Stimulated activated CD8-positive, alpha-beta memory T cell treated with anti-CD3 and anti-CD28 coated beads, Interleukin-15, amount 100 ng/mL, for 1 hour (primary cell): Measurements from ENCODE around the gene TCF23.
"Not testable (repeated sequence)": the region's sequence is repeated elsewhere in the genome, so short reads cannot be mapped to it uniquely, and the experiment has no call there.

Experiments
- DNase-seq: peaks from one replicate; pipeline ENCODE4 v3.0.0-alpha.2; 2020; ENCODE audit warnings: low read depth

The TCF23 gene

GRCh38 chr2:27154488-27154887, 5.7 kb downstream of the TCF23 start:
- DNase-seq: no peak

- DNase-seq: no peak
Observed at GRCh38 chr2:27155069-27155520, 6.3 kb downstream of the TCF23 start.

GRCh38 chr2:27158468-27158867, 9.7 kb downstream of the TCF23 start:
- no peak for DNase-seq

GRCh38 chr2:27159271-27159670, 10.5 kb downstream of the TCF23 start:
- no peak for DNase-seq

GRCh38 chr2:27160191-27160590, 11.4 kb downstream of the TCF23 start:
- no peak for DNase-seq

- no peak for DNase-seq
Observed at GRCh38 chr2:27162151-27163121, 13.6 kb downstream of the TCF23 start.

GRCh38 chr2:27164960-27165763, 16.4 kb downstream of the TCF23 start:
- DNase-seq: no peak

- DNase-seq: no peak
Observed at GRCh38 chr2:27170581-27171337, 22.0 kb downstream of the TCF23 start.

GRCh38 chr2:27171351-27171848, 22.6 kb downstream of the TCF23 start:
- DNase-seq: no peak

- no peak for DNase-seq
Observed at GRCh38 chr2:27174638-27175037, 25.8 kb downstream of the TCF23 start.

- DNase-seq: no peak
Observed at GRCh38 chr2:27175330-27175729, 26.5 kb downstream of the TCF23 start.

GRCh38 chr2:27175781-27176180, 27.0 kb downstream of the TCF23 start:
- not testable (repeated sequence) for DNase-seq

GRCh38 chr2:27177441-27178351, 28.9 kb downstream of the TCF23 start:
- no peak for DNase-seq

GRCh38 chr2:27178469-27178868, 29.7 kb downstream of the TCF23 start:
- no peak for DNase-seq

GRCh38 chr2:27179344-27180000, 30.7 kb downstream of the TCF23 start:
- DNase-seq: no peak

- no peak for DNase-seq
Observed at GRCh38 chr2:27182346-27182745, 33.5 kb downstream of the TCF23 start.

- DNase-seq: no peak
Observed at GRCh38 chr2:27184115-27184514, 35.3 kb downstream of the TCF23 start.

- DNase-seq: no peak
Observed at GRCh38 chr2:27185331-27186026, 36.7 kb downstream of the TCF23 start.

GRCh38 chr2:27186613-27187345, 38.0 kb downstream of the TCF23 start:
- DNase-seq: no peak
